GM12892 (cell line): ENCODE results near the gene CIDEB.
"Not testable (repeated sequence)": the region's sequence is repeated elsewhere in the genome, so short reads cannot be mapped to it uniquely, and the experiment has no call there.

Experiments
- POLR2A ChIP-seq: IDR thresholded peaks from 2 replicates; pipeline ENCODE4 v1.6.1; 2011; ENCODE audit warnings: low read depth, low read length, control low read depth
- POLR2AphosphoS5 ChIP-seq: IDR thresholded peaks from 2 replicates; pipeline ENCODE4 v1.6.1; 2011; ENCODE audit warnings: low read depth, low read length, control low read depth
- TAF1 ChIP-seq: IDR thresholded peaks from 2 replicates; pipeline ENCODE4 v1.6.1; 2011; ENCODE audit warnings: low read depth, mild to moderate bottlenecking, control low read depth, low read length, borderline replicate concordance

GRCh38 chr14:24354482-24354825 lies 46.7 kb upstream of the CIDEB start:
- TF ChIP-seq POLR2AphosphoS5, POLR2A, TAF1: not testable (repeated sequence)
